Stimulated activated CD8-positive, alpha-beta memory T cell treated with anti-CD3 and anti-CD28 coated beads, Interleukin-7, amount 100 ng/mL, for 4 hours (primary cell): ENCODE measurements around the gene PCDHA6.
"Not testable (repeated sequence)": the region's sequence is repeated elsewhere in the genome, so short reads cannot be mapped to it uniquely, and the experiment has no call there.

ENCODE experiments used
- DNase-seq, 2 donors: peaks; one replicate each; pipeline ENCODE4 v3.0.0-alpha.2; 2020; ENCODE audit warnings: low read depth in 2 of 2

PCDHA6 gene

GRCh38 chr5:140821375-140822280 is 6.1 kb upstream of the PCDHA6 start, which contains the start of gene PCDHA5:
Gene PCDHA5, plus strand, starts transcription at chr5:140821613.
- no peak for DNase-seq

GRCh38 chr5:140822281-140822629 is 5.5 kb upstream of the PCDHA6 start:
- DNase-seq: no peak

GRCh38 chr5:140822969-140823368 is 4.8 kb upstream of the PCDHA6 start:
- not testable (repeated sequence) for DNase-seq

- DNase-seq: no peak
Observed at GRCh38 chr5:140823475-140823874, 4.3 kb upstream of the PCDHA6 start.

- DNase-seq: no peak
Observed at GRCh38 chr5:140828362-140828737, 590 bp downstream of the PCDHA6 start.

GRCh38 chr5:140829511-140830501 is 2.0 kb downstream of the PCDHA6 start:
- DNase-seq: not testable (repeated sequence)

- DNase-seq: no peak
Observed at GRCh38 chr5:140833993-140834392, 6.2 kb downstream of the PCDHA6 start, which contains the start of gene PCDHA7. Gene PCDHA7, plus strand, starts transcription at chr5:140834269. Its CDS starts 115 bp downstream, at chr5:140834384.

GRCh38 chr5:140834439-140835008 is 6.8 kb downstream of the PCDHA6 start:
- DNase-seq: not testable (repeated sequence)

GRCh38 chr5:140835622-140836510 is 8.1 kb downstream of the PCDHA6 start:
- DNase-seq: no peak

- DNase-seq: no peak
Observed at GRCh38 chr5:140840978-140841962, 13.5 kb downstream of the PCDHA6 start, which contains the start of gene PCDHA8. Gene PCDHA8, plus strand, starts transcription at chr5:140841187. Its CDS starts 135 bp downstream, at chr5:140841322.

GRCh38 chr5:140842798-140843733 is 15.3 kb downstream of the PCDHA6 start:
- DNase-seq: no peak

GRCh38 chr5:140848139-140849102 is 20.7 kb downstream of the PCDHA6 start, which contains the start of gene PCDHA9:
Gene PCDHA9, plus strand, starts transcription at chr5:140848382. Its CDS starts 114 bp downstream, at chr5:140848496.
- DNase-seq: not testable (repeated sequence)

GRCh38 chr5:140849831-140850634 is 22.3 kb downstream of the PCDHA6 start:
- not testable (repeated sequence) for DNase-seq

GRCh38 chr5:140855772-140856674 is 28.3 kb downstream of the PCDHA6 start, which contains the start of gene PCDHA10:
Gene PCDHA10, plus strand, starts transcription at chr5:140855897. Its CDS starts 152 bp downstream, at chr5:140856049.
- no peak for DNase-seq
